GM12865 (cell line): ENCODE data around the gene MMP2.

ENCODE experiments used
- DNase-seq: peaks from one replicate; pipeline ENCODE4 v3.0.0; 2010; ENCODE audit warnings: low read depth
- H3K4me3 ChIP-seq: 2 replicates; pipeline ENCODE4 v1.5.1; 2011; ENCODE audit warnings: mild to moderate bottlenecking, low read depth, low read length, control low read depth
- CTCF ChIP-seq: IDR thresholded peaks from 2 replicates; pipeline ENCODE4 v1.5.1; 2011; ENCODE audit warnings: low read length, control low read depth, low read depth, inconsistent platforms; ENCODE audit not compliant: insufficient read depth; ENCODE audit errors: missing control alignments

MMP2 gene

GRCh38 chr16:55498101-55498500 is 19.1 kb downstream of the MMP2 start:
- no peak for TF ChIP-seq CTCF
- no peak overlapping the region for H3K4me3 ChIP-seq
- no peak for DNase-seq

GRCh38 chr16:55499281-55499680 is 20.3 kb downstream of the MMP2 start:
- H3K4me3 ChIP-seq = no peak overlapping the region
- DNase-seq = no peak
- TF ChIP-seq CTCF = no peak

- H3K4me3 ChIP-seq = no peak overlapping the region
- DNase-seq = no peak
- no peak for TF ChIP-seq CTCF
Measured at GRCh38 chr16:55499951-55500529, 21.0 kb downstream of the MMP2 start.

GRCh38 chr16:55500530-55501011 is 21.6 kb downstream of the MMP2 start:
- DNase-seq = no peak
- no peak overlapping the region for H3K4me3 ChIP-seq
- no peak for TF ChIP-seq CTCF

- TF ChIP-seq CTCF = no peak
- no peak for DNase-seq
- H3K4me3 ChIP-seq = no peak overlapping the region
Measured at GRCh38 chr16:55501549-55502322, 22.7 kb downstream of the MMP2 start.

GRCh38 chr16:55502801-55503366 is 23.9 kb downstream of the MMP2 start:
- H3K4me3 ChIP-seq = no peak overlapping the region
- no peak for TF ChIP-seq CTCF
- no peak for DNase-seq
